Measurements from ENCODE around the gene DCLRE1B.

The DCLRE1B gene

GRCh38 chr1:113895961-113896360, 9.2 kb upstream of the DCLRE1B start:
- no peaks in the 10 kb centered on the region for H3K9me3 ChIP-seq (ENCODE audit: insufficient read depth, low read depth, low read length)
- H3K79me2 ChIP-seq (ENCODE audit: insufficient read depth, low read length), result no peaks in the 10 kb centered on the region
- no peak overlapping the region for H3K4me2 ChIP-seq (ENCODE audit: low read depth, low read length, poor library complexity, severe bottlenecking)
- no peak overlapping the region for H3K4me3 ChIP-seq (ENCODE audit: low read length, poor library complexity, severe bottlenecking)
- TF ChIP-seq EZH2phosphoT487 (IDR thresholded peaks at IDR 0.05; ENCODE audit: borderline replicate concordance), result no peak
- TF ChIP-seq, protein P1, sequence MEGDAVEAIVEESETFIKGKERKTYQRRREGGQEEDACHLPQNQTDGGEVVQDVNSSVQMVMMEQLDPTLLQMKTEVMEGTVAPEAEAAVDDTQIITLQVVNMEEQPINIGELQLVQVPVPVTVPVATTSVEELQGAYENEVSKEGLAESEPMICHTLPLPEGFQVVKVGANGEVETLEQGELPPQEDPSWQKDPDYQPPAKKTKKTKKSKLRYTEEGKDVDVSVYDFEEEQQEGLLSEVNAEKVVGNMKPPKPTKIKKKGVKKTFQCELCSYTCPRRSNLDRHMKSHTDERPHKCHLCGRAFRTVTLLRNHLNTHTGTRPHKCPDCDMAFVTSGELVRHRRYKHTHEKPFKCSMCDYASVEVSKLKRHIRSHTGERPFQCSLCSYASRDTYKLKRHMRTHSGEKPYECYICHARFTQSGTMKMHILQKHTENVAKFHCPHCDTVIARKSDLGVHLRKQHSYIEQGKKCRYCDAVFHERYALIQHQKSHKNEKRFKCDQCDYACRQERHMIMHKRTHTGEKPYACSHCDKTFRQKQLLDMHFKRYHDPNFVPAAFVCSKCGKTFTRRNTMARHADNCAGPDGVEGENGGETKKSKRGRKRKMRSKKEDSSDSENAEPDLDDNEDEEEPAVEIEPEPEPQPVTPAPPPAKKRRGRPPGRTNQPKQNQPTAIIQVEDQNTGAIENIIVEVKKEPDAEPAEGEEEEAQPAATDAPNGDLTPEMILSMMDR (conservative IDR thresholded peaks at IDR 0.05; ENCODE audit: low read length), result no peak
- no peaks in the 10 kb centered on the region for H3F3A ChIP-seq (ENCODE audit: low read depth)
- H2AFZ ChIP-seq (ENCODE audit: low read length), result no peak overlapping the region
- peaks cover 17% of the 10 kb centered on the region; the same call in 1 of the 2 replicates for H3K36me3 ChIP-seq (ENCODE audit: insufficient read depth, low read length)
- H3K4me1 ChIP-seq (ENCODE audit: insufficient read depth, low read length, poor library complexity, severe bottlenecking), result no peaks in the 10 kb centered on the region
- H4K20me1 ChIP-seq (ENCODE audit: insufficient read depth, low read length, poor library complexity, severe bottlenecking), result no peaks in the 10 kb centered on the region
- no peaks in the 10 kb centered on the region for H3K9me2 ChIP-seq (replicated peaks; ENCODE audit: low read depth, low read length)
- no peak overlapping the region for H3K9ac ChIP-seq (ENCODE audit: low read depth, low read length, poor library complexity, severe bottlenecking)
- no peaks in the 10 kb centered on the region for H3K27me3 ChIP-seq (ENCODE audit: insufficient read depth, low read length, poor library complexity, severe bottlenecking)

GRCh38 chr1:113898241-113898814, 6.8 kb upstream of the DCLRE1B start:
- H3K79me2 ChIP-seq (ENCODE audit: insufficient read depth, low read length), result peaks cover 23% of the 10 kb centered on the region
- H3K9ac ChIP-seq (ENCODE audit: low read depth, low read length, poor library complexity, severe bottlenecking), result no peak overlapping the region
- no peaks in the 10 kb centered on the region for H3K9me2 ChIP-seq (replicated peaks; ENCODE audit: low read depth, low read length)
- H2AFZ ChIP-seq (ENCODE audit: low read length), result no peak overlapping the region
- H4K20me1 ChIP-seq (ENCODE audit: insufficient read depth, low read length, poor library complexity, severe bottlenecking), result no peaks in the 10 kb centered on the region
- peaks cover 17% of the 10 kb centered on the region; the same call in 1 of the 2 replicates for H3K36me3 ChIP-seq (ENCODE audit: insufficient read depth, low read length)
- peaks cover 21% of the 10 kb centered on the region for H3K4me1 ChIP-seq (ENCODE audit: insufficient read depth, low read length, poor library complexity, severe bottlenecking)
- H3F3A ChIP-seq (ENCODE audit: low read depth), result no peaks in the 10 kb centered on the region
- no peaks in the 10 kb centered on the region for H3K9me3 ChIP-seq (ENCODE audit: insufficient read depth, low read depth, low read length)
- H3K4me3 ChIP-seq (ENCODE audit: low read length, poor library complexity, severe bottlenecking), result no peak overlapping the region
- no peak overlapping the region for H3K4me2 ChIP-seq (ENCODE audit: low read depth, low read length, poor library complexity, severe bottlenecking)
- no peaks in the 10 kb centered on the region for H3K27me3 ChIP-seq (ENCODE audit: insufficient read depth, low read length, poor library complexity, severe bottlenecking)
- TF ChIP-seq EZH2phosphoT487 (IDR thresholded peaks at IDR 0.05; ENCODE audit: borderline replicate concordance), result no peak

GRCh38 chr1:113899111-113899510, 6.0 kb upstream of the DCLRE1B start:
- Histone ChIP-seq H3K9me2 (replicated peaks; ENCODE audit: low read depth, low read length) (no peaks in the 10 kb centered on the region), H3K9ac (ENCODE audit: low read depth, low read length, poor library complexity, severe bottlenecking) (no peak overlapping the region), H3K36me3 (ENCODE audit: insufficient read depth, low read length) (peaks cover 16% of the 10 kb centered on the region; the same call in 1 of the 2 replicates), H2AFZ (ENCODE audit: low read length) (no peak overlapping the region), H3K9me3 (ENCODE audit: insufficient read depth, low read depth, low read length) (no peaks in the 10 kb centered on the region), H3K4me1 (ENCODE audit: insufficient read depth, low read length, poor library complexity, severe bottlenecking) (peaks cover 28% of the 10 kb centered on the region), H3K4me3 (ENCODE audit: low read length, poor library complexity, severe bottlenecking) (no peak overlapping the region), H4K20me1 (ENCODE audit: insufficient read depth, low read length, poor library complexity, severe bottlenecking) (no peaks in the 10 kb centered on the region), H3K4me2 (ENCODE audit: low read depth, low read length, poor library complexity, severe bottlenecking) (peak overlapping the region; percentile 17), H3K79me2 (ENCODE audit: insufficient read depth, low read length) (peaks cover 31% of the 10 kb centered on the region), H3F3A (ENCODE audit: low read depth) (no peaks in the 10 kb centered on the region), H3K27me3 (ENCODE audit: insufficient read depth, low read length, poor library complexity, severe bottlenecking) (no peaks in the 10 kb centered on the region)
- no peak for TF ChIP-seq EZH2phosphoT487 (IDR thresholded peaks at IDR 0.05; ENCODE audit: borderline replicate concordance)
- TF ChIP-seq, protein P1 (conservative IDR thresholded peaks at IDR 0.05; ENCODE audit: low read length), result no peak

GRCh38 chr1:113901191-113901590, 3.9 kb upstream of the DCLRE1B start:
- Histone ChIP-seq H3K9ac (ENCODE audit: low read depth, low read length, poor library complexity, severe bottlenecking) (no peak overlapping the region), H4K20me1 (ENCODE audit: insufficient read depth, low read length, poor library complexity, severe bottlenecking) (no peaks in the 10 kb centered on the region), H3K4me1 (ENCODE audit: insufficient read depth, low read length, poor library complexity, severe bottlenecking) (peaks cover 33% of the 10 kb centered on the region), H3K9me3 (ENCODE audit: insufficient read depth, low read depth, low read length) (no peaks in the 10 kb centered on the region), H3K27me3 (ENCODE audit: insufficient read depth, low read length, poor library complexity, severe bottlenecking) (no peaks in the 10 kb centered on the region), H3K4me3 (ENCODE audit: low read length, poor library complexity, severe bottlenecking) (peak overlapping the region; percentile 10), H3K9me2 (replicated peaks; ENCODE audit: low read depth, low read length) (no peaks in the 10 kb centered on the region), H3K79me2 (ENCODE audit: insufficient read depth, low read length) (peaks cover 45% of the 10 kb centered on the region), H3K36me3 (ENCODE audit: insufficient read depth, low read length) (peaks cover 4% of the 10 kb centered on the region; the same call in 1 of the 2 replicates), H2AFZ (ENCODE audit: low read length) (no peak overlapping the region), H3K4me2 (ENCODE audit: low read depth, low read length, poor library complexity, severe bottlenecking) (peak overlapping the region; percentile 94), H3F3A (ENCODE audit: low read depth) (no peaks in the 10 kb centered on the region)
- no peak for TF ChIP-seq EZH2phosphoT487 (IDR thresholded peaks at IDR 0.05; ENCODE audit: borderline replicate concordance)
- TF ChIP-seq, protein P1 (conservative IDR thresholded peaks at IDR 0.05; ENCODE audit: low read length), result no peak

All from Loucy (cell line).